LoVo (cell line): ENCODE data around the gene GLG1.

ENCODE experiments used
- DNase-seq: peaks from one replicate; pipeline ENCODE4 v3.0.0-alpha.2; 2016; ENCODE audit warnings: low spot score

GLG1 gene

GRCh38 chr16:74472540-74472939 is 134.4 kb downstream of the GLG1 start:
- no peak for DNase-seq

GRCh38 chr16:74472010-74472409 is 134.9 kb downstream of the GLG1 start:
- no peak for DNase-seq

GRCh38 chr16:74469946-74470478 is 136.9 kb downstream of the GLG1 start:
- no peak for DNase-seq

- no peak for DNase-seq
Observed at GRCh38 chr16:74468807-74469525, 137.9 kb downstream of the GLG1 start.

GRCh38 chr16:74466872-74467271 is 140.0 kb downstream of the GLG1 start:
- no peak for DNase-seq

GRCh38 chr16:74465851-74466685 is 140.8 kb downstream of the GLG1 start:
- DNase-seq = no peak

GRCh38 chr16:74465281-74465680 is 141.6 kb downstream of the GLG1 start:
- DNase-seq = no peak

GRCh38 chr16:74463888-74464287 is 143.0 kb downstream of the GLG1 start:
- no peak for DNase-seq

GRCh38 chr16:74462361-74462760 is 144.6 kb downstream of the GLG1 start:
- DNase-seq = no peak

- DNase-seq = no peak
Observed at GRCh38 chr16:74461826-74462225, 145.1 kb downstream of the GLG1 start.

- DNase-seq = no peak
Observed at GRCh38 chr16:74460542-74460941, 146.4 kb downstream of the GLG1 start.

- no peak for DNase-seq
Observed at GRCh38 chr16:74456290-74456625, 150.7 kb downstream of the GLG1 start.

GRCh38 chr16:74455619-74456289 is 151.2 kb downstream of the GLG1 start:
- DNase-seq = no peak

GRCh38 chr16:74455213-74455612 is 151.7 kb downstream of the GLG1 start:
- DNase-seq = no peak

GRCh38 chr16:74451951-74452758 is 154.8 kb downstream of the GLG1 start:
- no peak for DNase-seq

GRCh38 chr16:74450967-74451760 is 155.8 kb downstream of the GLG1 start:
- DNase-seq = no peak

- DNase-seq = no peak
Observed at GRCh38 chr16:74450236-74450635, 156.7 kb downstream of the GLG1 start.

- peak; percentile 31 for DNase-seq
Observed at GRCh38 chr16:74449470-74449869, 157.4 kb downstream of the GLG1 start.

- DNase-seq = peak; percentile 83
Observed at GRCh38 chr16:74448990-74449389, 157.9 kb downstream of the GLG1 start.

GRCh38 chr16:74447578-74447977 is 159.3 kb downstream of the GLG1 start:
- DNase-seq = no peak

GRCh38 chr16:74446866-74447265 is 160.0 kb downstream of the GLG1 start:
- no peak for DNase-seq
